ENCODE data around the gene SDK2. TPM values are rescaled to one million over a fixed set of nuclear protein-coding genes. Genes with fewer than 3 reads are reported as not detected.

Gene SDK2
- polyA plus RNA-seq, 1 experiment, result 0.01 TPM

DNA sequence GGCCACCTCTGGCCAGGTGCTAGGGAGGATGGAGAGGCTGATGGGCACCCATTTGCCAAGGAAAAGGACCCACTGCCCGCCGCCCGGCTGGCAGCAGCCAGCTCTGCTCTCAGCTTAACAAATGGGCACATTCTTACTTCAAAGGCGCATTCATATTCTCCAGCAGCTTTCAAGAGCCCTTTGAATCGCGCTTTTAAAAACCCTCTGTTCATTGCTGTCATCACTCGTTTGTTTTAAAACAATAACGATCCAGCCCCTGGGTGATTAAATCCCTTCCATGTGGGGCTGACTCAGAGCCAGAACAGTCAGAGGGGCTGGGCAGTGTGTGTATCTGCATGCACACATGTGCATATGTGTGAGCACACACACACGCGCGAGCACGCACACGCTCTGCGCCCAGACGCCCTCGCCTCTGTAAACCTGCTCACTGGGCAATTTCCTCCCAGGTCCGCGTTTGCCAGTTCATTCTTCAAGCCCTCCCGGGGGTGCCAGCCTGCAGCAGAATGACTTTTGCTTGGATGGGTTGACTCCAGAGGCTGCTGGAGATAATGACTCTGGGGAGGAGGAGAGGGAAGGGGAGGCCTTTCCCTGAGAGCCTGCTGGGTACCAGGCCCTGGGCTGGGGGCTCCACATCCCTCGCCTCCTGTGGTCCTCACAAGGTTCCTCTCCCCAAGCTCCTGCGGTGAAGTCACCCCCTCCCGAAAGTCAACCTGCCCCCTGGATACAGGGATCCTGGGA lies 133.1 kb downstream of the SDK2 start:
- ChIA-PET CTCF (no interaction called here), POLR2A (no interaction called here)
- Histone ChIP-seq H3K27me3 (ENCODE audit: control insufficient read depth, insufficient read depth, low read length) (peaks cover 3% of the 10 kb centered on the region), H3K27ac (ENCODE audit: low read depth, low read length) (no peak overlapping the region), H3K4me3 (ENCODE audit: low read depth, low read length) (no peak overlapping the region), H3K9me3 (ENCODE audit: control insufficient read depth, insufficient read depth, low read length) (no peaks in the 10 kb centered on the region)
- TF ChIP-seq, protein P1, sequence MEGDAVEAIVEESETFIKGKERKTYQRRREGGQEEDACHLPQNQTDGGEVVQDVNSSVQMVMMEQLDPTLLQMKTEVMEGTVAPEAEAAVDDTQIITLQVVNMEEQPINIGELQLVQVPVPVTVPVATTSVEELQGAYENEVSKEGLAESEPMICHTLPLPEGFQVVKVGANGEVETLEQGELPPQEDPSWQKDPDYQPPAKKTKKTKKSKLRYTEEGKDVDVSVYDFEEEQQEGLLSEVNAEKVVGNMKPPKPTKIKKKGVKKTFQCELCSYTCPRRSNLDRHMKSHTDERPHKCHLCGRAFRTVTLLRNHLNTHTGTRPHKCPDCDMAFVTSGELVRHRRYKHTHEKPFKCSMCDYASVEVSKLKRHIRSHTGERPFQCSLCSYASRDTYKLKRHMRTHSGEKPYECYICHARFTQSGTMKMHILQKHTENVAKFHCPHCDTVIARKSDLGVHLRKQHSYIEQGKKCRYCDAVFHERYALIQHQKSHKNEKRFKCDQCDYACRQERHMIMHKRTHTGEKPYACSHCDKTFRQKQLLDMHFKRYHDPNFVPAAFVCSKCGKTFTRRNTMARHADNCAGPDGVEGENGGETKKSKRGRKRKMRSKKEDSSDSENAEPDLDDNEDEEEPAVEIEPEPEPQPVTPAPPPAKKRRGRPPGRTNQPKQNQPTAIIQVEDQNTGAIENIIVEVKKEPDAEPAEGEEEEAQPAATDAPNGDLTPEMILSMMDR (IDR thresholded peaks at IDR 0.05; ENCODE audit: low read depth, low read length), result no peak
- DNase-seq (ENCODE audit: low read depth, low spot score), result no peak

DNA sequence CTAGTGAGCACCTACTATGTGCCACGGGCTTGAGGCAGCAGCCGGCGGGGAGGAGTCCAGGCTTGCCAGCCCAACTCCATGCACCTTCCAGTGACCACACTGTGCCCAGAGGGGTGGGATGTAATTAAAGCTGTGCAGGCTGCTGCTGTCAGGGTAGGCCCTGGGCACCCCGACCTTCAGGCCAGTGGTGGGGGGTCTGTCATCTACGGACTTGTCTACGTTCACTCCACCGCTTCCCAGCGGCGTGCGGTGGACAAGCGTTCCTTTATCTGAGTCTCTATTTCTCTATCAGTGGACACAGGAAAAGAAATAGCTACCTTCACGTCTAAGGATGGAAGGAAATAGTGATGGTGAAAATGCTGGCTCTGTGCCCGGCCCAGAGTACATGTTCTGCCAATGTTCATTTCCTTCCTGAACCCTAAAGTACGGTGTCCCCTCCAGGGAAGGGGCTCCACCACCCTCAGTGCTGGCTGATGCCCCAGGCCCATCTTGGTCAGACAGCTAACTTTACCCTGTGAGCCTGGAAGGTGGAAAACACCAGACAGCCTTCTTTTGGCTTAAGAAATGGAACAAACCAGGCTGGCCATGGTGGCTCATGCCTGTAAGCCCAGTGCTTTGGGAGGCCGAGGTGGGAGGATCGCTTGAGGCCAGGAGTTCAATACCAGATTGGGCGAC lies 135.2 kb downstream of the SDK2 start:
- ChIA-PET CTCF (no interaction called here), POLR2A (no interaction called here)
- Histone ChIP-seq H3K4me3 (ENCODE audit: low read depth, low read length) (no peak overlapping the region), H3K27me3 (ENCODE audit: control insufficient read depth, insufficient read depth, low read length) (peaks cover 3% of the 10 kb centered on the region), H3K9me3 (ENCODE audit: control insufficient read depth, insufficient read depth, low read length) (no peaks in the 10 kb centered on the region), H3K27ac (ENCODE audit: low read depth, low read length) (no peak overlapping the region)
- TF ChIP-seq, protein P1 (IDR thresholded peaks at IDR 0.05; ENCODE audit: low read depth, low read length), result no peak
- DNase-seq (ENCODE audit: low read depth, low spot score), result no peak

DNA sequence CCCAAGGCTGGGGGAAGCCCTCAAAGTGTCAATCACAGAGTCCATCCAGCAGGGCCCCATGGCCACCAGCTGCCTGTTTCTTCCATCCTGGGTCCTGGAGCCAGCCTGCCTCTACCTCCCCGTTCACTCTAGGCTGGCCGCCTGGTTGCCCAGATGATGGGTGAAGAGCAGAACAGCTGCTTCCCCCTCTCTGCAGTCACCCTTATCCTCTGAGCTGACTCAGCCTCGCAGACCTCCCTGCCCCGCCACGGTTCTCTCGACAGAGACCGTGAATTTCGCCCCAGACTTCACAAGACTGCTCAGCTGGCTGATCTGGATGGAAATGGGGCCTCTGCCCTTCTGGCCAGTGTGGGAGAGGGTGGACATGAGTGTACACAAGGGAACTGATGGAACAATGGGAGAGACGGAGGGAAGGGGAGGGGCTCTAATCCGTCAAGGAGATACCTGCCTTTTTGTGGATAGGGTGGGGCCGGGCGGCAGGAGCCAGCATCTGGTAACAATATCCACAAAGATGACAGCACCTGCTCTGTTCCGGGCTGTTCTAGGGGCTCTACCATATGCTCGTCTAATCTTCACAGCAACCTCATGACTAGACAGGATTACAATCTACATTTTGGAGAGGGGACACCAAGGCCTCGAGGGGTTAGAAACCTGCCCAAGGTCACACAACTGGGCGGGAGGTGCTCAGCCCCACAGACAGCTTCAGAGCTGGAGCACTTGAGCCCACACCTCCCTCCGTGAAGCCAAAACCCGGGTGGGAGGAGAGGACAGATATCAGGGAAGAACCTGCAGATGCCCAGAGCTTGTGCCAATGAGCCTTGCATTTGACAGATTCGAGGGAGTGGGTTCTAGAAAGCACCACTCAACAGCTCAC lies 136.0 kb downstream of the SDK2 start:
- POLR2A ChIA-PET, result no interaction called here
- Histone ChIP-seq H3K27me3 (ENCODE audit: control insufficient read depth, insufficient read depth, low read length) (peaks cover 2% of the 10 kb centered on the region), H3K9me3 (ENCODE audit: control insufficient read depth, insufficient read depth, low read length) (no peaks in the 10 kb centered on the region), H3K4me3 (ENCODE audit: low read depth, low read length) (no peak overlapping the region), H3K27ac (ENCODE audit: low read depth, low read length) (no peak overlapping the region)
- CTCF ChIA-PET, result no interaction called here
- TF ChIP-seq, protein P1 (IDR thresholded peaks at IDR 0.05; ENCODE audit: low read depth, low read length), result no peak
- no peak for DNase-seq (ENCODE audit: low read depth, low spot score)

DNA sequence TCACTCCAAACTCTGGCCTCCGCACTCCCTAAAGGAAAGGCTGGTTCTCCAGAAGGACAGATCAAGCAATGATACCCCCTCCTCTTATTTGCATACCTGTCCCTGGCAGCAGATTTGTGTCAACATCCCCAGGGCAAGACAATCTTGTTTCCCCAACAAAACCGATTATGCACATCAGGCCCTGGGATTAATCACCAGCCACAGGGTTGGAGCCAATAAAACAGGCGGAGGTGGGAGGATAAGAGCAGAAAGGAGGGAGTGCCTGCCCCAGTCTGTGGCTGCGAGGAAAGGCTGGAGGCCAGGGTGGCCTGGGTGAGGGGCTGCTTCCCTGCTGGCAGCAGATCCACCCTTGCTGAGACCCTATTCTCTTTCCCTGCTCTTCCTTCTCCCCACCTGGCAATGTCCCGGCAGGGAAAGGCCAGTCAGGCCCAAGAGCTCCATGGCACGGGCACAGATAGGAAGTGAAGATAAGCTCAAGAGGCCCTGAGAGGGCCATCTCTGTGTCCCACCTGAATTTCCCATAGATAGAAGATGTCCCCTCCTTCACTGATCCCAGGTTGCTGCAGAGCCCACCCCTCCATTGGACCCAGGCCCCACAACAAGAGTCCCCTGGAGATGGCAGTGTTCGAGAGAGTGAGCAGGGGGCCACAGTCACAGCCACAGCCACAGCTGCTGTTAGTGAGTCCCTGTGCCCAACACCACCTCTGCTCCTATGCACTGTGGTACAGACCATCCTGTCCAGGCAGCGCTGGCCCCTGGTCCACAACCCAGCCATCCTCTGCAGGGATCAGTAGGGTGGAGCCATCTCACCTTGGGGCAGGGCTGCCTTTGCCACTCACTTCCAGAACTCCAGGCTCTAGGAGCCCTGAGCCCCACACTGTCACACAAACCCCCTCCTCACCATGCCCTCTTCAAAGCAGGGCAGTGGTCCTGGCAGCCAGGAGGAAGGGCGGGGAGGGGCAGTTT lies 137.5 kb downstream of the SDK2 start:
- TF ChIP-seq, protein P1 (IDR thresholded peaks at IDR 0.05; ENCODE audit: low read depth, low read length), result no peak
- Histone ChIP-seq H3K4me3 (ENCODE audit: low read depth, low read length) (no peak overlapping the region), H3K27ac (ENCODE audit: low read depth, low read length) (no peak overlapping the region), H3K9me3 (ENCODE audit: control insufficient read depth, insufficient read depth, low read length) (no peaks in the 10 kb centered on the region), H3K27me3 (ENCODE audit: control insufficient read depth, insufficient read depth, low read length) (no peaks in the 10 kb centered on the region)
- ChIA-PET POLR2A (no interaction called here), CTCF (no interaction called here)
- no peak for DNase-seq (ENCODE audit: low read depth, low spot score)

Measured in AG04450 (cell line).